Occipital lobe (tissue), 2 donors: Measurements from ENCODE around the gene UMODL1. TPM values are rescaled to one million over a fixed set of nuclear protein-coding genes. Genes with fewer than 3 reads are reported as not detected.

Source experiments
- DNase-seq: peaks from one replicate; lab custom pipeline; 2025; lab: John Stamatoyannopoulos, UW
- total RNA-seq: library from RNA; depleted of rRNA; stranded (reverse); fragments of >200 nt; gene quantifications from one replicate; pipeline ENCODE4 v1.2.3, GENCODE V29; 2014

UMODL1 gene
- total RNA-seq, 1 donor from 2014 or later, result not detected

GRCh38 chr21:42127164-42128150 is 56.3 kb downstream of the UMODL1 start:
- DNase-seq, result no peak

DNA sequence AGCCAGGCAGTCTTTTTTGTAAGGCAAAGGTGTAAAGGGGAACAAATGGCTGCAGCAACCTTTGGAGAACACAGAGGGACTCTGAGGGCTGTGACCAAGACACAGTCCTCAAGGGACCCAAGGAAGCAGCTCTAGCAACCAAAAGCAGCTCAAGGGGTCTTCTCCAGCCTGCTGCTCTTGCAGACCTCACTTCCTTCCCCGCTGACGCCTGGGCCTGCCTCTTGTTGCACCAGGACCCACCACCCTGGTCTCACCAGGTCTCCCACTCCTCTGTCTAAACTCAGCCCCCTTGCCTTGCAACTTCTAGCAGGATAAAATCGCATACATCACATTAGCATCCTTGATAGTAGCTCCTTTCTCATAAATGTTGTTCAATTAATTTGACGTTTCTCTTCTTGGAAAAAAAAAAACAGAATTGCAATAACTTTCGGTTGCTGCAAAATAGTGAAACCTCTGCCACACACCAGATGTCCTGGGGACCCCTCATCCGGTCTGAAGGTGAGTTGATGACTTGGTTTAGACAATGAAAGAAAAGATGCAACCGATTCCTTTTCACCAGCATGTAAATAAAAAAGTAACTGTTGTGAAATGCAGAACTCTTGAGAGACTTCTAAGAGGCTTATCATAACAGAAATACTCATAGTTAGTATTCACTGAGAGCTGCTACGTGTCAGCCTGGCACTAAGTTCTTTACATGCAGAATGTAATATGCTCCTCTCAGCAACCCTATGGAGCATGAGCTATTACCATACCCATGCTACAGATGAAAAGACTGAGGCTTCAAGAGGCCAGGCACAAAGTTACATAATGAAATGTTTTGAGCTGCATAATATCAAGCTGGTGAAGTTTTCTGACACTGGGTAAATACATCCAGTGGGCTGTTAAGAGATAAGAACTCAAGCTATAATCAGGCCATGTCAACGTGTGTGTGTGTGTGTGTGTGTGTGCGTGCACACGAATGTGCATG is 58.5 kb downstream of the UMODL1 start:
- no peak for DNase-seq

DNA sequence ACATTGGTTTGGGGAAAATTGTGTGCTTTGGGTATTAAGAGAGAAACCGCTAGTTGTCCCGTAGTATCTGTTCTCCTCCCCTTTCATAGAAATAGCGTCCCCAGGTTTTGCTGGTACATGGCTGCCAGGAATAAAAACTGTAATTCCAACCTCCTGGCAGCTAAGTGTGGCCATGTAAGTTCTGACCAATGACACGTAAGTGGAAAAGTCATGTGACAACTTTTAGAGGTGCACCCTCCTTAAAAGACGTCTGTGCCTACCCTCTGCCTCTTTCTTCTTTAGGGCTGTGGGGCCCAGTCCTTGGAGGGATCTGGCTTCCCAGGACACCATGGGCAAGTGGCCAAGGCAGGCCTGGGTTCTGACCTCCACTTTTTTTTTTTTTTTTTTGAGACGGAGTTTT is 59.3 kb downstream of the UMODL1 start:
- DNase-seq, result no peak

DNA sequence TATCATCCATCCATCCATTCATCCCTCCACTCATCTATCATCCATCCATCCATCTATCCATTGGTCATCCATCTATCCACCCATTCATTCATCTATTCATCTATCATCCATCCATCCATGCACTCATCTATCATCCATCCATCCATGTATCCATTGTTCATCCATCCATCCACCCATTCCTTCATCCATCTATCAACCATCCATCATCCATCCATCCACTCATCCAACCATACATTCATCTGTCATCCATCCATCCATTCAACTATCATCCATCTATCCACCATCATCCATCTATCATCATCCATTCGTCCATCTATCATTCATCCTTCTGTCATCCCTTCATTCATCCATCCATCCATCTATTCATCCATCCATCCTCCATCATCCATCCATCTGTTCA is 61.1 kb downstream of the UMODL1 start:
- DNase-seq, result no peak

- no peak for DNase-seq
These were observed 62.0 kb downstream of the UMODL1 start for GRCh38 chr21:42133131-42133530.

DNA sequence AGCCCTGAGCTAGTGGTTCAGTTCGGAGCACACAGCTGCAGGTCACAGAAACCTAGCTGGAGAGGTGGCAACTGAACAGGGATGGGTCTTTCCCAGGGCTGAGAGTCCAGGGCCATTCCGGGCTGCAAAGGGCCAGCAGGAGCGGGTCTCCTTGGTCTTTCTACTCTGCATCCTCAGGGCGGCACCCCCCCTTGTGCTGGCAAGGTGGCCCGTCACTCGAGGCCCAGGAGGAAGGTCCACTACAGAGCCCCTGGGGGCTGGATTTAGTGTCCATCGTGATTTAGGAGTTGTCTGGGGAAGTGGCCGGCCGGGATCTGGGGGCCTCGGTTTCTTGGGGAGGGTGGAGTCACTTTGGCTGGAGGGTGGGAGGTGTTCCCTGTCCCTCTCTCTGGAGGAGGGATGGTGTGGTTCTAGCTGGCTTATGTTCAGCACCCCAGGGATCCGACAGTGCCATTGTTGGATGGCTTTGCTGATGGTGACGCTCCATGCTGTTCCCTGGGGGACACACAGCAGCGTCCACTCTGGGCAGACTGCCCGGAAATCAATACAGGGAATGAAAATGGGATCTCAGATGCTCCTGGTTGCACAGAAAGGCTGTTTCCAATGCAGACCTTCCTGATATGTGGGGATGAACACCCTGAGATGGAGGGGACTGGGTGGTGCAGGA is 64.4 kb downstream of the UMODL1 start:
- no peak for DNase-seq

- DNase-seq, result no peak
These were observed 66.2 kb downstream of the UMODL1 start for GRCh38 chr21:42137191-42137904.

- DNase-seq, result no peak
These were observed 69.2 kb downstream of the UMODL1 start for GRCh38 chr21:42140196-42140934.

DNA sequence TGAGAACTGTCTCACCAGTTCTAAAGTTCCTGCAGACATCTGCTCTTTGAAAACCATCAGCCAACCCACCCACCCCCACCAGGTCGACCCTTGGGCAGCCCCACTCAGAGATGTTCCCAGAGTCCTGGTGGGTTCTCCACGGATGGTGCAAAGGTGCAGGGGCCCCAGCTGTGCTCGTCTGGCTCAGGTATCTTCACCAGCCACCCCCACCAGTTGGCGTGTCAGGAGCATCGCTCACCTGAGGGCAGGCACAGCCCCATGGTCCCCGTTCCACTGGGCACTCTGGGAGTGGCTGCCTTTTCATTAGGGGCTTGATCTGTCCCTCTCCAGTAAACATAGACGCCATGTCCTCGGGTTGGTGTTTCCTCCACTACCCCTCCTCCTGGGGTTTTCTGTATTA is 70.5 kb downstream of the UMODL1 start:
- no peak for DNase-seq

GRCh38 chr21:42142141-42142540 is 71.0 kb downstream of the UMODL1 start:
- no peak for DNase-seq

GRCh38 chr21:42142627-42143026 is 71.5 kb downstream of the UMODL1 start:
- DNase-seq, result no peak

- DNase-seq, result no peak
These were observed 72.0 kb downstream of the UMODL1 start for GRCh38 chr21:42143111-42143510.

DNA sequence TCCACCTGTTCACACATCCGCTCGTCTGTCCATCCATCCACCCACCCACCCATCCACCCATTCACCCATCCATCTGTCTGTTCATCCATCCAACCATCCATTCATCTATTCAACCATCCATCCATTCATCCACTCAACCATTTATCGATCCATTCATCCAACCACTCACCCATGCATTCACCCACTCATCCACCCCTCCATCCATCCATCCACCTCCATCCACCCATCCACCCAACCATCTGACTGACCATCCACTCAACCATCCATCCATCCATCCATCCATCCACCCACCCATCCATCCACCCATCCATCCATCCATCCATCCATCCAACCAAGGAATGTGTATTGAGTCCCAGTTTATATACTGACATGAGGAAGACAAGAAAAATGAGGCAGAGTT is 73.1 kb downstream of the UMODL1 start:
- no peak for DNase-seq

DNA sequence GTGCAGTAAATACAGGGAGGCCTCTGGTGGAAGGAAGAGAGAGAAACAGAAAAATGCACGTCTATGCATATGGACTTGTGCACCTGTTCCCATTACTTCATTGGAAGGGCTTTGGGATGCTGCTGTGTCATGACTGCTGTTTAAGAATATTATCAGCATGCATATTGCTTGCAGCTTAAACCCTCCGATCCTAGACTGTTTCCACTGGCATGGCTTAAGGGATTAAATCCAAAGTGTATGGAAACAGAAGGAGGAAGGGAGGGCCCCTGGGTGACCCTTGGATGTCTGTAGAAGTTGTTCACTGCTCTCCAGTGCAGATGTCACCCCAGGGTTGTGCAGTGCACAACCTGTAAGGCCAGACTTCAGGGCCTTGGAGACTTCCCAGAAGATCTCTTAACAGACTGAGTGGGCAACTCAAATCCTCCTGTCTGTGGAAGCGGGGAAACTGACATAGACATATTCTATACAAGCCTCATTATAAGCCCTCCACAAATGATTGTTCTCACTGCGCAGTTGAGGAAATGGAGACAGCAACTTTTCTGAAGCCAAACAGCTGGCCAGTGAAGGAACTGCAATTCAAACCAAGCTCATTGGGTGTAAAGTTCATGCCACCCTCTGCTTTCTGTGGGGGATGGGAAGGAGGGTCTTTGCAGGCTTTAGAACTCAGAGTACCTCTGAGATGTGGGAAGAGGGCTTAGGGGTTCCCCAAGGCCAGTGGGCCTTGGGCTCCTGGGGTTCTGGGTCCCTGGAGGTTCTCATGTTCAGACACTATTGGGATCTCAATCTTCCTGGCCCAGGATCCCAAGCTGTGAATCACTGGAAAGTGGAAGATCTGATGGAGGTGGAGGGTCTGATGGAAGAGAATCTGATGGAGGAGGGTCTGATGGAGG is 73.8 kb downstream of the UMODL1 start:
- DNase-seq, result no peak

GRCh38 chr21:42145569-42146272 is 74.6 kb downstream of the UMODL1 start:
- peak; percentile 53 for DNase-seq

- no peak for DNase-seq
These were observed 75.2 kb downstream of the UMODL1 start for GRCh38 chr21:42146273-42146805.

DNA sequence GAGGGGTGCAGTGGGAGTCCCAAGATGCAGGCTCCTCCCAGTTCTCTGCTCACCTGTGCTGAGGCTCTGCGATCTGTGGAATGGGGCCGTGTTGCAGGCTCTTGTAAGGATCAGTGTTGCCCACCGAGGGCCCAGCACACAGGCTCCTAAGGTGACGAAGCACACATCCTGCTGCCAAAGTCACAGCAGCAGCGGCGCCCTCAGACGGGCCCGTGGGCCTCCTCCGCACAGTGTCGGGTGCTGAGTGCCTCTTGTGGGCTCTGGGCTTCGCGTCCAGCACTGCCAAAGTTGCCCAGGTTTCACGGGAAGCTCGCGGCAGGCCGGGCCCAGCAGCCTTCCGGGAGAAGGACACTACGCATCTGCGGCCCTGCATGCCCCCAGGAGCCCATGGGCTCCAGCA is 75.7 kb downstream of the UMODL1 start:
- no peak for DNase-seq

DNA sequence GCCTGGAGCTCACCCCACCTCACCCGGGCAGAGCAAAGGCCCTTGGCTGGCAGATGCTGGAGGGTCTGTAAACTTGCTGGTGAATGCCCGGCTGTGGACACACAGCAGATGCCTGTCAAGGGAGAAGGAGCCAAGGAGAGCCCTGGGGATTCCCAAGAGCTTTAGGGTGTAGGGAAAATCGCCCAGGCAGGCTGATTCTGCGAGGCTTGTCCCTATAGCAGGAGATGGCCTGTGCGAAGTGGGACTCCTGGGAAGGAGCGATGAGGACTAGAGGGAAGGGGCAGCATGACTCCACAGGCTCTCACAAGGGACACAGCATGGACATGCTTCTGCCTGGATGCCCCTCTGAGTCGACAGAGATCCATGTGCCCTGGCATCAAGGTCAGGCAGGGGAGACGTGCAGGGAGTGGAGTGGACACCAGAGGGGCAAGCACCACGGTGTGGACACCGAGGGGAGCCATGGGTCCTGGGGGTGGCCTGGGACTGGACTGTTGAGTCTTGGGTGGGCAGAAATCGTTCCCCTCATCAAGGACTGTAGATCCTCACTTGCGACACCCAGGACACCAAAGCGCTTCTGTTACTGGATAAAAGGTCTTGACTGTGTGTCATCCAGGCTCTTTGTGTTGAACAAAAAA is 76.4 kb downstream of the UMODL1 start:
- no peak for DNase-seq
